Liver (tissue), 3 donors: Measurements from ENCODE around the gene SYPL1.

ENCODE experiments used
- ATF3 ChIP-seq: IDR thresholded peaks from 2 replicates; pipeline ENCODE4 v1.6.1; 2016; ENCODE audit warnings: antibody characterized with exemption
- CTCF ChIP-seq: fragments of 150-350 bp; IDR thresholded peaks from 2 replicates; pipeline ENCODE4 v1.5.1; 2017; ENCODE audit warnings: improper control_type of control experiment, low read depth, low read length; ENCODE audit not compliant: missing input control
- FOXA1 ChIP-seq: IDR thresholded peaks from 2 replicates; pipeline ENCODE4 v1.6.1; 2016; ENCODE audit warnings: antibody characterized with exemption
- GABPA ChIP-seq, 2 donors: IDR thresholded peaks in 1 of 2; conservative IDR thresholded peaks in 1 of 2; 2 replicates each; pipeline ENCODE4 v1.6.1; 2016; ENCODE audit warnings: antibody characterized with exemption in 2 of 2, mild to moderate bottlenecking in 1 of 2, moderate library complexity in 1 of 2
- JUND ChIP-seq, 2 donors: IDR thresholded peaks; 2 replicates each; pipeline ENCODE4 v1.6.1; 2016; ENCODE audit warnings: antibody characterized with exemption in 2 of 2
- RAD21 ChIP-seq, 2 donors: IDR thresholded peaks; 2 replicates each; pipeline ENCODE4 v1.6.1; 2016; ENCODE audit warnings: antibody characterized with exemption in 2 of 2, mild to moderate bottlenecking in 2 of 2
- REST ChIP-seq: IDR thresholded peaks from 2 replicates; pipeline ENCODE4 v1.6.1; 2016; ENCODE audit warnings: antibody characterized with exemption, mild to moderate bottlenecking
- TAF1 ChIP-seq: conservative IDR thresholded peaks from 2 replicates; pipeline ENCODE4 v1.6.1; 2016; ENCODE audit warnings: antibody characterized with exemption, mild to moderate bottlenecking
- YY1 ChIP-seq: IDR thresholded peaks from 2 replicates; pipeline ENCODE4 v1.6.1; 2016; ENCODE audit warnings: antibody characterized with exemption, mild to moderate bottlenecking
- ZBTB33 ChIP-seq: IDR thresholded peaks from 2 replicates; pipeline ENCODE4 v1.6.1; 2016; ENCODE audit warnings: antibody characterized with exemption
- donor health status: healthy.
- donor health status: healthy.

GRCh38 chr7:106074257-106074656 lies 37.9 kb downstream of the SYPL1 start:
- no peak for TF ChIP-seq JUND (IDR thresholded peaks at IDR 0.05)
- TF ChIP-seq CTCF = no peak
- no peak for TF ChIP-seq GABPA (IDR thresholded peaks at IDR 0.05 in 1 of 2, conservative IDR thresholded peaks at IDR 0.05 in 1 of 2)
- TF ChIP-seq REST = no peak
- no peak for TF ChIP-seq RAD21 (IDR thresholded peaks at IDR 0.05)
- TF ChIP-seq ATF3 = no peak
- no peak for TF ChIP-seq TAF1
- TF ChIP-seq ZBTB33 = no peak
- TF ChIP-seq YY1 = no peak
- no peak for TF ChIP-seq FOXA1
